MM.1S (cell line): ENCODE data around the gene NUAK2.
"Not testable (repeated sequence)": the region's sequence is repeated elsewhere in the genome, so short reads cannot be mapped to it uniquely, and the experiment has no call there.

Experiments
- DNase-seq: peaks from one replicate; pipeline ENCODE4 v3.0.0-alpha.2; 2015
- H2AFZ ChIP-seq: fragments of 300-600 bp; sonication (generic); 2 replicates; pipeline ENCODE4 v1.6.0; 2016; ENCODE audit warnings: antibody characterized with exemption, low read length
- H3F3A ChIP-seq: fragments of 300-600 bp; sonication (generic); 2 replicates; pipeline ENCODE4 v1.6.1; 2016; ENCODE audit warnings: mild to moderate bottlenecking, antibody characterized with exemption, low read length, moderate library complexity, mixed read lengths; ENCODE audit not compliant: insufficient read depth
- H3K27ac ChIP-seq: fragments of 300-600 bp; sonication (generic); 2 replicates; pipeline ENCODE4 v1.5.1; 2016; ENCODE audit warnings: mild to moderate bottlenecking, low read length
- H3K27me3 ChIP-seq: fragments of 300-600 bp; sonication (generic); replicated peaks from 2 replicates; pipeline ENCODE4 v1.6.0; 2016; ENCODE audit warnings: low read length; ENCODE audit not compliant: insufficient read depth
- H3K36me3 ChIP-seq: fragments of 300-600 bp; sonication (generic); replicated peaks from 2 replicates; pipeline ENCODE4 v1.6.1; 2016; ENCODE audit warnings: mild to moderate bottlenecking, low read length, mixed read lengths; ENCODE audit not compliant: insufficient read depth
- H3K4me1 ChIP-seq: fragments of 300-600 bp; sonication (generic); 2 replicates; pipeline ENCODE4 v1.6.1; 2016; ENCODE audit warnings: low read length, mixed read lengths
- H3K4me2 ChIP-seq: fragments of 300-600 bp; sonication (generic); 2 replicates; pipeline ENCODE4 v1.6.0; 2016; ENCODE audit warnings: low read depth, low read length
- H3K4me3 ChIP-seq: fragments of 300-600 bp; sonication (generic); 2 replicates; pipeline ENCODE4 v1.5.1; 2016; ENCODE audit warnings: low read length, mixed read lengths
- H3K79me2 ChIP-seq: fragments of 300-600 bp; sonication (generic); 2 replicates; pipeline ENCODE4 v1.6.1; 2016; ENCODE audit warnings: mixed run types, low read length, mixed read lengths
- H3K9ac ChIP-seq: fragments of 300-600 bp; sonication (generic); 2 replicates; pipeline ENCODE4 v1.6.1; 2016; ENCODE audit warnings: low read length, mixed read lengths
- H3K9me2 ChIP-seq: fragments of 300-600 bp; sonication (generic); replicated peaks from 2 replicates; pipeline ENCODE4 v1.6.1; 2016; ENCODE audit warnings: mild to moderate bottlenecking, low read length, mixed read lengths; ENCODE audit not compliant: insufficient read depth
- H3K9me3 ChIP-seq: fragments of 300-600 bp; sonication (generic); replicated peaks from 2 replicates; pipeline ENCODE4 v1.6.1; 2016; ENCODE audit warnings: mild to moderate bottlenecking, low read length, mixed read lengths; ENCODE audit not compliant: insufficient read depth
- H4K20me1 ChIP-seq: fragments of 300-600 bp; sonication (generic); 2 replicates; pipeline ENCODE4 v1.6.1; 2016; ENCODE audit warnings: mild to moderate bottlenecking, low read length, moderate library complexity, mixed read lengths; ENCODE audit not compliant: insufficient read depth
- EZH2 ChIP-seq: fragments of 300-600 bp; sonication (generic); optimal IDR thresholded peaks from 2 replicates; pipeline ENCODE3; 2017; ENCODE audit warnings: low read depth, mild to moderate bottlenecking, antibody characterized with exemption, low read length, mixed read lengths
- EZH2phosphoT487 ChIP-seq: fragments of 300-600 bp; sonication (generic); IDR thresholded peaks from 2 replicates; pipeline ENCODE4 v1.6.1; 2018; ENCODE audit warnings: antibody characterized with exemption, low read length
- TF ChIP-seq, protein P1 (sequence below): fragments of 300-600 bp; sonication (generic); IDR thresholded peaks from 2 replicates; pipeline ENCODE4 v1.5.1; 2016; ENCODE audit warnings: antibody characterized with exemption, low read length, mixed read lengths

NUAK2 gene

GRCh38 chr1:205283270-205284147 lies 38.0 kb downstream of the NUAK2 start:
- peak; percentile 85 for DNase-seq
- Histone ChIP-seq H3K27ac (peak overlapping the region; percentile 97), H3K27me3 (no peaks in the 10 kb centered on the region), H3F3A (peaks cover 54% of the 10 kb centered on the region), H3K4me1 (peaks cover 69% of the 10 kb centered on the region), H3K4me2 (peak overlapping the region; percentile 83), H3K9ac (peak overlapping the region; percentile 69), H3K36me3 (no peaks in the 10 kb centered on the region), H3K9me3 (no peaks in the 10 kb centered on the region), H3K79me2 (no peaks in the 10 kb centered on the region), H4K20me1 (no peaks in the 10 kb centered on the region), H2AFZ (peak overlapping the region; percentile 8), H3K9me2 (no peaks in the 10 kb centered on the region), H3K4me3 (0 out of 2 replicates have a peak overlapping the region, but pooled peaks have one; percentile 15)
- no peak for TF ChIP-seq EZH2phosphoT487
- TF ChIP-seq, protein P1, sequence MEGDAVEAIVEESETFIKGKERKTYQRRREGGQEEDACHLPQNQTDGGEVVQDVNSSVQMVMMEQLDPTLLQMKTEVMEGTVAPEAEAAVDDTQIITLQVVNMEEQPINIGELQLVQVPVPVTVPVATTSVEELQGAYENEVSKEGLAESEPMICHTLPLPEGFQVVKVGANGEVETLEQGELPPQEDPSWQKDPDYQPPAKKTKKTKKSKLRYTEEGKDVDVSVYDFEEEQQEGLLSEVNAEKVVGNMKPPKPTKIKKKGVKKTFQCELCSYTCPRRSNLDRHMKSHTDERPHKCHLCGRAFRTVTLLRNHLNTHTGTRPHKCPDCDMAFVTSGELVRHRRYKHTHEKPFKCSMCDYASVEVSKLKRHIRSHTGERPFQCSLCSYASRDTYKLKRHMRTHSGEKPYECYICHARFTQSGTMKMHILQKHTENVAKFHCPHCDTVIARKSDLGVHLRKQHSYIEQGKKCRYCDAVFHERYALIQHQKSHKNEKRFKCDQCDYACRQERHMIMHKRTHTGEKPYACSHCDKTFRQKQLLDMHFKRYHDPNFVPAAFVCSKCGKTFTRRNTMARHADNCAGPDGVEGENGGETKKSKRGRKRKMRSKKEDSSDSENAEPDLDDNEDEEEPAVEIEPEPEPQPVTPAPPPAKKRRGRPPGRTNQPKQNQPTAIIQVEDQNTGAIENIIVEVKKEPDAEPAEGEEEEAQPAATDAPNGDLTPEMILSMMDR, result no peak
- TF ChIP-seq EZH2, result no peak

- not testable (repeated sequence) for H3K4me3 ChIP-seq, H2AFZ ChIP-seq, H3K27me3 ChIP-seq, H3K36me3 ChIP-seq, H3K9me2 ChIP-seq, H3K4me2 ChIP-seq, H4K20me1 ChIP-seq, H3K27ac ChIP-seq, H3K9me3 ChIP-seq, H3K79me2 ChIP-seq, H3K9ac ChIP-seq, DNase-seq
- H3F3A ChIP-seq, result peaks cover 27% of the 10 kb centered on the region
- H3K4me1 ChIP-seq, result peaks cover 49% of the 10 kb centered on the region
These were observed 40.7 kb downstream of the NUAK2 start for GRCh38 chr1:205280666-205281395.

GRCh38 chr1:205279986-205280385 lies 41.6 kb downstream of the NUAK2 start:
- no peaks in the 10 kb centered on the region for H3K27me3 ChIP-seq
- TF ChIP-seq EZH2phosphoT487, result no peak
- TF ChIP-seq EZH2, result no peak
- TF ChIP-seq, protein P1, result no peak
- peaks cover 52% of the 10 kb centered on the region for H3K4me1 ChIP-seq
- peak overlapping the region; percentile 46 for H3K4me2 ChIP-seq
- H3K9me2 ChIP-seq, result no peaks in the 10 kb centered on the region
- no peak overlapping the region for H3K4me3 ChIP-seq
- no peaks in the 10 kb centered on the region for H3K79me2 ChIP-seq
- peak overlapping the region; percentile 39; the same call in 1 of the 2 replicates for H3K27ac ChIP-seq
- no peaks in the 10 kb centered on the region for H3K36me3 ChIP-seq
- peak; percentile 68 for DNase-seq
- no peaks in the 10 kb centered on the region for H4K20me1 ChIP-seq
- H3K9ac ChIP-seq, result no peak overlapping the region
- H2AFZ ChIP-seq, result no peak overlapping the region
- H3K9me3 ChIP-seq, result no peaks in the 10 kb centered on the region
- H3F3A ChIP-seq, result peaks cover 18% of the 10 kb centered on the region
